ENCODE results near the gene GCSAML. TPM values are rescaled to one million over a fixed set of nuclear protein-coding genes. Genes with fewer than 3 reads are reported as not detected.
A peak's percentile ranks its signal among the peaks of the same experiment; 100 is the strongest.

Gene GCSAML
- total and polyA plus RNA-seq, 2 experiments from 2014 or later = not detected

DNA sequence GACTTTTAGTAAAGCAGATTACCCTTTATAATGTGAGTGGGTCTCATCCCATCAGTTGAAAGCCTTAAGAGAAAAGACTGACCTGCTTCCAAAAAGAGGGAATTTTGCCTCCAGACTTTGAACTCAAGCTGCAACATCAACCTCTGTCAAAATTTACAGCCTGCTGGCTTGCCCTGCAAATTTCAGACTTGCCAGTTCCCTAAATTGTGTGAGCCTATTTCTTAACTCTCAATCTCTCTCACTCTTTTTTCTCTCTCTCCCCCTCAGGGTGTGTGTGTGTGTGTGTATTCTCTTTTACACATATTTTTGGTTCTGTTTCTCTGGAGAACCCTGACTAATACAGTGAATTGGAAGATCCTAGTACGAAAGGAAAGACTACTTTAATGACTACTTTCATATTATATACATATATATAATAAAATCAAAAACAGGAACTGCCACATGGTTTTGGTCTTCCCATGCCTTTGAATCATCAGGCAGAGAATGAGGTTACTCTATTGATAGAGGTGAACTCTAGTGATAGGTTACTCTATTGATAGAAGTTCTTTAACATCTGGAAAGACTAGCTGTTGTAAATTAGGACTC is 19.1 kb upstream of the GCSAML start (continued):
- TF ChIP-seq, protein P1, sequence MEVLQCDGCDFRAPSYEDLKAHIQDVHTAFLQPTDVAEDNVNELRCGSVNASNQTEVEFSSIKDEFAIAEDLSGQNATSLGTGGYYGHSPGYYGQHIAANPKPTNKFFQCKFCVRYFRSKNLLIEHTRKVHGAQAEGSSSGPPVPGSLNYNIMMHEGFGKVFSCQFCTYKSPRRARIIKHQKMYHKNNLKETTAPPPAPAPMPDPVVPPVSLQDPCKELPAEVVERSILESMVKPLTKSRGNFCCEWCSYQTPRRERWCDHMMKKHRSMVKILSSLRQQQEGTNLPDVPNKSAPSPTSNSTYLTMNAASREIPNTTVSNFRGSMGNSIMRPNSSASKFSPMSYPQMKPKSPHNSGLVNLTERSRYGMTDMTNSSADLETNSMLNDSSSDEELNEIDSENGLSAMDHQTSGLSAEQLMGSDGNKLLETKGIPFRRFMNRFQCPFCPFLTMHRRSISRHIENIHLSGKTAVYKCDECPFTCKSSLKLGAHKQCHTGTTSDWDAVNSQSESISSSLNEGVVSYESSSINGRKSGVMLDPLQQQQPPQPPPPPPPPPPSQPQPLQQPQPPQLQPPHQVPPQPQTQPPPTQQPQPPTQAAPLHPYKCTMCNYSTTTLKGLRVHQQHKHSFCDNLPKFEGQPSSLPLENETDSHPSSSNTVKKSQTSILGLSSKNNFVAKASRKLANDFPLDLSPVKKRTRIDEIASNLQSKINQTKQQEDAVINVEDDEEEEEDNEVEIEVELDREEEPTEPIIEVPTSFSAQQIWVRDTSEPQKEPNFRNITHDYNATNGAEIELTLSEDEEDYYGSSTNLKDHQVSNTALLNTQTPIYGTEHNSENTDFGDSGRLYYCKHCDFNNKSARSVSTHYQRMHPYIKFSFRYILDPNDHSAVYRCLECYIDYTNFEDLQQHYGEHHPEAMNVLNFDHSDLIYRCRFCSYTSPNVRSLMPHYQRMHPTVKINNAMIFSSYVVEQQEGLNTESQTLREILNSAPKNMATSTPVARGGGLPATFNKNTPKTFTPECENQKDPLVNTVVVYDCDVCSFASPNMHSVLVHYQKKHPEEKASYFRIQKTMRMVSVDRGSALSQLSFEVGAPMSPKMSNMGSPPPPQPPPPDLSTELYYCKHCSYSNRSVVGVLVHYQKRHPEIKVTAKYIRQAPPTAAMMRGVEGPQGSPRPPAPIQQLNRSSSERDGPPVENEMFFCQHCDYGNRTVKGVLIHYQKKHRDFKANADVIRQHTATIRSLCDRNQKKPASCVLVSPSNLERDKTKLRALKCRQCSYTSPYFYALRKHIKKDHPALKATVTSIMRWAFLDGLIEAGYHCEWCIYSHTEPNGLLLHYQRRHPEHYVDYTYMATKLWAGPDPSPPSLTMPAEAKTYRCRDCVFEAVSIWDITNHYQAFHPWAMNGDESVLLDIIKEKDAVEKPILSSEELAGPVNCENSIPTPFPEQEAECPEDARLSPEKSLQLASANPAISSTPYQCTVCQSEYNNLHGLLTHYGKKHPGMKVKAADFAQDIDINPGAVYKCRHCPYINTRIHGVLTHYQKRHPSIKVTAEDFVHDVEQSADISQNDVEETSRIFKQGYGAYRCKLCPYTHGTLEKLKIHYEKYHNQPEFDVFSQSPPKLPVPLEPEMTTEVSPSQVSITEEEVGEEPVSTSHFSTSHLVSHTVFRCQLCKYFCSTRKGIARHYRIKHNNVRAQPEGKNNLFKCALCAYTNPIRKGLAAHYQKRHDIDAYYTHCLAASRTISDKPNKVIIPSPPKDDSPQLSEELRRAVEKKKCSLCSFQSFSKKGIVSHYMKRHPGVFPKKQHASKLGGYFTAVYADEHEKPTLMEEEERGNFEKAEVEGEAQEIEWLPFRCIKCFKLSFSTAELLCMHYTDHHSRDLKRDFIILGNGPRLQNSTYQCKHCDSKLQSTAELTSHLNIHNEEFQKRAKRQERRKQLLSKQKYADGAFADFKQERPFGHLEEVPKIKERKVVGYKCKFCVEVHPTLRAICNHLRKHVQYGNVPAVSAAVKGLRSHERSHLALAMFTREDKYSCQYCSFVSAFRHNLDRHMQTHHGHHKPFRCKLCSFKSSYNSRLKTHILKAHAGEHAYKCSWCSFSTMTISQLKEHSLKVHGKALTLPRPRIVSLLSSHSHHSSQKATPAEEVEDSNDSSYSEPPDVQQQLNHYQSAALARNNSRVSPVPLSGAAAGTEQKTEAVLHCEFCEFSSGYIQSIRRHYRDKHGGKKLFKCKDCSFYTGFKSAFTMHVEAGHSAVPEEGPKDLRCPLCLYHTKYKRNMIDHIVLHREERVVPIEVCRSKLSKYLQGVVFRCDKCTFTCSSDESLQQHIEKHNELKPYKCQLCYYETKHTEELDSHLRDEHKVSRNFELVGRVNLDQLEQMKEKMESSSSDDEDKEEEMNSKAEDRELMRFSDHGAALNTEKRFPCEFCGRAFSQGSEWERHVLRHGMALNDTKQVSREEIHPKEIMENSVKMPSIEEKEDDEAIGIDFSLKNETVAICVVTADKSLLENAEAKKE (CRISPR knock-in tag; IDR thresholded peaks at IDR 0.05) = no peak
- no peak for TF ChIP-seq STAT1 (IDR thresholded peaks at IDR 0.05; ENCODE audit: unreplicated experiment)

DNA sequence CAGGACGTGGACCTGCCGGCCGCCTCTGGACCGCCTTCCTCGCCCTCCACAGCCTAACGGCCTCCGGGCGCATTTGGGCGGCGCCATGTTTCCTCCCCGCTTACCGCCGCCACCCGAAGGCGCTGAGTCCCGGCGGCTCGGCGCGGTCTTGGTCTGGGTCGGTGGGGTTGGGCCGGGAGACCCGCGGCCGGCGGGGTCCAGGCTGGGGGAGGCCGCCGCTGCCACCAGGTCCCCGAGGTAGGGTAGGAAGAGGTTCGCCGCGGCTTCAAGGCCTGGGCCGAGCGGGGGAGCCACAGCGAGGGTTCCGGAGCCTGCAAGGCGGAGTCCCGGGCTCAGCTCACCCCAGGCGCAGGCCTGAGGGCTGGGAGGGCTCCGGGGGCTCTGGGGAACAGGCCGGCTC is 18.1 kb upstream of the GCSAML start:
- no peak for DNase-seq (ENCODE audit: low spot score)
- Histone ChIP-seq H3K27me3 (ENCODE audit: insufficient read depth) (no peaks in the 10 kb centered on the region), H3F3A (replicated peaks; ENCODE audit: low read depth) (no peaks in the 10 kb centered on the region), H3K4me1 (ENCODE audit: insufficient read depth) (no peaks in the 10 kb centered on the region), H3K27ac (ENCODE audit: low read depth) (no peak overlapping the region), H3K79me2 (replicated peaks; ENCODE audit: insufficient read depth) (no peaks in the 10 kb centered on the region), H3K4me2 (no peak overlapping the region), H3K36me3 (ENCODE audit: insufficient read depth) (no peaks in the 10 kb centered on the region), H4K20me1 (replicated peaks; ENCODE audit: insufficient read depth) (no peaks in the 10 kb centered on the region), H3K4me3 (no peak overlapping the region), H2AFZ (no peak overlapping the region), H3K9me2 (ENCODE audit: insufficient read depth) (peaks cover 17% of the 10 kb centered on the region)
- no peak overlapping the region for H3K27ac Mint-ChIP-seq
- no peaks in the 10 kb centered on the region for H3K4me1 Mint-ChIP-seq
- no peak overlapping the region for H3K4me3 Mint-ChIP-seq
- H3K36me3 Mint-ChIP-seq (ENCODE audit: low read depth) = no peaks in the 10 kb centered on the region
- H3K9me3 Mint-ChIP-seq = no peaks in the 10 kb centered on the region
- TF ChIP-seq ZNF331 (CRISPR knock-in tag; IDR thresholded peaks at IDR 0.05; ENCODE audit: low read depth) = no peak
- no peak for TF ChIP-seq CREB1 (CRISPR knock-in tag; IDR thresholded peaks at IDR 0.05; ENCODE audit: low read depth)
- TF ChIP-seq EZH2phosphoT487 (IDR thresholded peaks at IDR 0.05; ENCODE audit: unreplicated experiment) = no peak
- peaks cover 3% of the 10 kb centered on the region for H3K27me3 Mint-ChIP-seq (ENCODE audit: insufficient read depth, low read depth, poor library complexity)
- ATAC-seq = peak; percentile 73
